Measurements from ENCODE around the gene RPTOR. TPM values are rescaled to one million over a fixed set of nuclear protein-coding genes. Genes with fewer than 3 reads are reported as not detected.

Gene RPTOR
- total RNA-seq, 1 experiment from 2014 or later: 66.7 TPM

GRCh38 chr17:80668375-80669148 lies 123.9 kb downstream of the RPTOR start:
- Histone ChIP-seq H3K4me1 (peaks cover 30% of the 10 kb centered on the region), H3K27me3 (replicated peaks; ENCODE audit: control insufficient read depth, insufficient read depth, low read length) (no peaks in the 10 kb centered on the region), H3K9me3 (0 out of 2 replicates have a peak, but pooled peaks cover 4% of the 10 kb centered on the region), H3K36me3 (ENCODE audit: control insufficient read depth, insufficient read depth, low read length) (no peaks in the 10 kb centered on the region), H3K4me3 (ENCODE audit: low read depth, low read length) (no peak overlapping the region)
- Mint-ChIP-seq H3K4me1 (ENCODE audit: low read depth, unreplicated experiment) (peaks cover 34% of the 10 kb centered on the region), H3K9me3 (ENCODE audit: unreplicated experiment) (no peaks in the 10 kb centered on the region), H3K4me3 (ENCODE audit: unreplicated experiment) (no peak overlapping the region), H3K27me3 (ENCODE audit: insufficient read depth, unreplicated experiment) (no peaks in the 10 kb centered on the region), H3K36me3 (ENCODE audit: insufficient read depth, unreplicated experiment) (peaks cover 11% of the 10 kb centered on the region), H3K27ac (ENCODE audit: unreplicated experiment) (no peak overlapping the region)
- intact Hi-C loops (cut with micrococcal nuclease; ENCODE audit: unreplicated experiment): no loop called here
- no peak for TF ChIP-seq CTCF (IDR thresholded peaks at IDR 0.05; ENCODE audit: insufficient read depth in 1 of 2, low read depth in 1 of 2, low read length in 1 of 2, severe bottlenecking in 1 of 2, unreplicated experiment in 1 of 2)
- BruUV-seq (replicated peaks): no TSS peak
- no peak for DNase-seq
- POLR2A ChIA-PET: no interaction called here
- CTCF ChIA-PET: no interaction called here

- no peak overlapping the region for H3K4me3 Mint-ChIP-seq (ENCODE audit: unreplicated experiment)
- peaks cover 30% of the 10 kb centered on the region for H3K4me1 Mint-ChIP-seq (ENCODE audit: low read depth, unreplicated experiment)
- H3K9me3 Mint-ChIP-seq (ENCODE audit: unreplicated experiment): no peaks in the 10 kb centered on the region
- TF ChIP-seq CTCF (IDR thresholded peaks at IDR 0.05; ENCODE audit: insufficient read depth in 1 of 2, low read depth in 1 of 2, low read length in 1 of 2, severe bottlenecking in 1 of 2, unreplicated experiment in 1 of 2): no peak
- H3K27ac Mint-ChIP-seq (ENCODE audit: unreplicated experiment): peak overlapping the region; percentile 36
- no TSS peak for BruUV-seq (replicated peaks)
- H3K36me3 Mint-ChIP-seq (ENCODE audit: insufficient read depth, unreplicated experiment): peaks cover 11% of the 10 kb centered on the region
- CTCF ChIA-PET: no interaction called here
- Histone ChIP-seq H3K27me3 (replicated peaks; ENCODE audit: control insufficient read depth, insufficient read depth, low read length) (no peaks in the 10 kb centered on the region), H3K4me1 (peaks cover 34% of the 10 kb centered on the region), H3K4me3 (ENCODE audit: low read depth, low read length) (no peak overlapping the region), H3K9me3 (0 out of 2 replicates have a peak, but pooled peaks cover 4% of the 10 kb centered on the region), H3K36me3 (ENCODE audit: control insufficient read depth, insufficient read depth, low read length) (no peaks in the 10 kb centered on the region)
- intact Hi-C loops (cut with micrococcal nuclease; ENCODE audit: unreplicated experiment): loop anchor here (5.0 kb wide), 1 partner anchor 1769 kb away; the partner anchor contains the start of gene CEP295NL
- no peak for DNase-seq
- no peaks in the 10 kb centered on the region for H3K27me3 Mint-ChIP-seq (ENCODE audit: insufficient read depth, unreplicated experiment)
- POLR2A ChIA-PET: no interaction called here
These were observed 126.6 kb downstream of the RPTOR start for GRCh38 chr17:80671039-80671824.

- Histone ChIP-seq H3K27me3 (replicated peaks; ENCODE audit: control insufficient read depth, insufficient read depth, low read length) (no peaks in the 10 kb centered on the region), H3K9me3 (0 out of 2 replicates have a peak, but pooled peaks cover 4% of the 10 kb centered on the region), H3K36me3 (ENCODE audit: control insufficient read depth, insufficient read depth, low read length) (no peaks in the 10 kb centered on the region), H3K4me1 (peaks cover 31% of the 10 kb centered on the region), H3K4me3 (ENCODE audit: low read depth, low read length) (no peak overlapping the region)
- no TSS peak for BruUV-seq (replicated peaks)
- Mint-ChIP-seq H3K4me1 (ENCODE audit: low read depth, unreplicated experiment) (peaks cover 28% of the 10 kb centered on the region), H3K9me3 (ENCODE audit: unreplicated experiment) (no peaks in the 10 kb centered on the region), H3K36me3 (ENCODE audit: insufficient read depth, unreplicated experiment) (peaks cover 11% of the 10 kb centered on the region), H3K4me3 (ENCODE audit: unreplicated experiment) (no peak overlapping the region), H3K27me3 (ENCODE audit: insufficient read depth, unreplicated experiment) (no peaks in the 10 kb centered on the region), H3K27ac (ENCODE audit: unreplicated experiment) (no peak overlapping the region)
- no peak for DNase-seq
- no peak for TF ChIP-seq CTCF (IDR thresholded peaks at IDR 0.05; ENCODE audit: insufficient read depth in 1 of 2, low read depth in 1 of 2, low read length in 1 of 2, severe bottlenecking in 1 of 2, unreplicated experiment in 1 of 2)
- intact Hi-C loops (cut with micrococcal nuclease; ENCODE audit: unreplicated experiment): loop anchor here (5.0 kb wide), 1 partner anchor 1769 kb away; the partner anchor contains the start of gene CEP295NL
- ChIA-PET POLR2A (no interaction called here), CTCF (no interaction called here)
These were observed 127.1 kb downstream of the RPTOR start for GRCh38 chr17:80671825-80672110.
